Measurements from ENCODE around the gene RIMOC1.

Gene RIMOC1

GRCh38 chr5:41924526-41924871 is 20.4 kb downstream of the RIMOC1 start:
- peak overlapping the region; percentile 92 for H3K27ac ChIP-seq (replicated peaks)
- no peaks in the 10 kb centered on the region for H3K27me3 ChIP-seq (ENCODE audit: insufficient read depth, poor library complexity, severe bottlenecking)
- no peak for TF ChIP-seq CTCF (IDR thresholded peaks at IDR 0.05; ENCODE audit: insufficient read depth, low read length)
- TF ChIP-seq REST (IDR thresholded peaks at IDR 0.05; ENCODE audit: insufficient replicate concordance, low read depth): no peak
- no peak for TF ChIP-seq GABPA (IDR thresholded peaks at IDR 0.05; ENCODE audit: low read depth)
- no peak for TF ChIP-seq POLR2AphosphoS5 (IDR thresholded peaks at IDR 0.05; ENCODE audit: low read depth)
- TF ChIP-seq SPI1 (IDR thresholded peaks at IDR 0.05; ENCODE audit: borderline replicate concordance, low read depth): no peak
- H3K4me3 ChIP-seq (replicated peaks; ENCODE audit: insufficient read depth, low read length): peak overlapping the region; percentile 65
- no peak for DNase-seq (ENCODE audit: low read depth in 1 of 2, low spot score in 1 of 2)

- TF ChIP-seq CTCF (IDR thresholded peaks at IDR 0.05; ENCODE audit: insufficient read depth, low read length) (peak; percentile 49), SPI1 (IDR thresholded peaks at IDR 0.05; ENCODE audit: borderline replicate concordance, low read depth) (peak; percentile 44; the same call in 1 of the 2 replicates), REST (IDR thresholded peaks at IDR 0.05; ENCODE audit: insufficient replicate concordance, low read depth) (peak; percentile 53), POLR2AphosphoS5 (IDR thresholded peaks at IDR 0.05; ENCODE audit: low read depth) (peak; percentile 94), GABPA (IDR thresholded peaks at IDR 0.05; ENCODE audit: low read depth) (no peak; the same call in 1 of the 2 replicates)
- H3K27ac ChIP-seq (replicated peaks): peak within 1 kb of the TSS; percentile 92
- DNase-seq (ENCODE audit: low read depth in 1 of 2, low spot score in 1 of 2): peak; percentile 58 to 91
These were observed 20.9 kb downstream of the RIMOC1 start, which contains the start of gene FBXO4 for GRCh38 chr5:41924872-41925554. Gene FBXO4, plus strand, starts transcription at chr5:41925281. Its CDS starts 29 bp downstream, at chr5:41925310.

GRCh38 chr5:41925555-41925951 is 21.4 kb downstream of the RIMOC1 start:
- Histone ChIP-seq H3K27me3 (ENCODE audit: insufficient read depth, poor library complexity, severe bottlenecking) (no peaks in the 10 kb centered on the region), H3K4me3 (replicated peaks; ENCODE audit: insufficient read depth, low read length) (peak overlapping the region; percentile 65), H3K27ac (replicated peaks) (peak overlapping the region; percentile 92)
- DNase-seq (ENCODE audit: low read depth in 1 of 2, low spot score in 1 of 2): peak in 1 of 2 experiments; percentile 30
- TF ChIP-seq REST (IDR thresholded peaks at IDR 0.05; ENCODE audit: insufficient replicate concordance, low read depth) (peak; percentile 2), GABPA (IDR thresholded peaks at IDR 0.05; ENCODE audit: low read depth) (no peak)

More at GRCh38 chr5:41924872-41925554, 20.9 kb downstream of the RIMOC1 start, which contains the start of gene FBXO4:
- peak within 1 kb of the TSS; percentile 65 for H3K4me3 ChIP-seq (replicated peaks; ENCODE audit: insufficient read depth, low read length)
- H3K27me3 ChIP-seq (ENCODE audit: insufficient read depth, poor library complexity, severe bottlenecking): no peaks in the 10 kb centered on the region
